Esophagus muscularis mucosa (tissue), 4 donors: Measurements from ENCODE around the gene HEATR5A. TPM values are rescaled to one million over a fixed set of nuclear protein-coding genes. Genes with fewer than 3 reads are reported as not detected.

Experiments
- DNase-seq: peaks from one replicate; pipeline ENCODE4 v3.0.0-alpha.2; 2017; ENCODE audit errors: extremely low spot score
- H3K27ac ChIP-seq, 4 donors: fragments of 200-600 bp; sonication (generic); replicated peaks in 1 of 4; 1 replicate in 3 of 4; 2 replicates in 1 of 4; pipeline ENCODE4 v1.5.1; 2016 to 2019; ENCODE audit warnings: mild to moderate bottlenecking in 1 of 4
- H3K27me3 ChIP-seq, 4 donors: fragments of 200-600 bp; sonication (generic); one replicate each; pipeline versions ENCODE4 v1.5.1 to v1.6.0; 2016 to 2019
- H3K36me3 ChIP-seq, 4 donors: fragments of 200-600 bp; sonication (generic); one replicate each; pipeline ENCODE4 v1.5.1; 2016 to 2019
- H3K4me1 ChIP-seq, 4 donors: fragments of 200-600 bp; sonication (generic); one replicate each; pipeline ENCODE4 v1.5.1; 2016 to 2019
- H3K4me3 ChIP-seq, 4 donors: fragments of 200-600 bp; sonication (generic); 1 replicate in 2 of 4; 2 replicates in 2 of 4; pipeline ENCODE4 v1.5.1; 2016 to 2019; ENCODE audit warnings: mild to moderate bottlenecking in 4 of 4, moderate library complexity in 1 of 4
- H3K9me3 ChIP-seq, 4 donors: fragments of 200-600 bp; sonication (generic); 1 replicate in 3 of 4; 2 replicates in 1 of 4; pipeline ENCODE4 v1.5.1; 2016 to 2019
- EP300 ChIP-seq: sonication (generic); formaldehyde crosslinking; IDR thresholded peaks from one replicate; pipeline ENCODE4 v1.6.1; 2017; ENCODE audit warnings: antibody characterized with exemption
- POLR2A ChIP-seq: fragments of 450-650 bp; IDR thresholded peaks from one replicate; pipeline ENCODE4 v1.6.1; 2017; ENCODE audit warnings: antibody characterized with exemption, moderate library complexity, mild to moderate bottlenecking, low read depth
- POLR2AphosphoS5 ChIP-seq, 2 donors: sonication (generic); formaldehyde crosslinking; IDR thresholded peaks; one replicate each; pipeline ENCODE4 v1.6.1; 2017; ENCODE audit warnings: antibody characterized with exemption in 2 of 2
- WGBS: methylation state at CpG from one replicate; pipeline ENCODE4 v1.1.5; 2018; 5-methylcytosine and 5-hydroxymethylcytosine counted together
- intact Hi-C: fragments of 100-400 bp; cut with DNase I; formaldehyde crosslinking; loops from one replicate; pipeline ENCODE4 v1.15.1; 2023
- total RNA-seq, 4 donors: library from RNA; depleted of rRNA; stranded (reverse); fragments of >200 nt; gene quantifications; one replicate each; pipeline versions ENCODE4 v1.1.0 to v1.2.1, GENCODE V29; 2016
- TF ChIP-seq, protein P1 (sequence below), 3 experiments: fragments of 200-600 bp in 2 of 3; fragments of 450-650 bp in 1 of 3; sonication (generic) in 2 of 3; IDR thresholded peaks; one replicate each; pipeline ENCODE4 v1.5.1; 2017 to 2019; ENCODE audit warnings: antibody characterized with exemption in 3 of 3, mild to moderate bottlenecking in 2 of 3, moderate library complexity in 1 of 3

Gene HEATR5A
- total RNA-seq, 4 donors from 2014 or later = 24.1 to 38.2 (median 28.2) TPM

DNA sequence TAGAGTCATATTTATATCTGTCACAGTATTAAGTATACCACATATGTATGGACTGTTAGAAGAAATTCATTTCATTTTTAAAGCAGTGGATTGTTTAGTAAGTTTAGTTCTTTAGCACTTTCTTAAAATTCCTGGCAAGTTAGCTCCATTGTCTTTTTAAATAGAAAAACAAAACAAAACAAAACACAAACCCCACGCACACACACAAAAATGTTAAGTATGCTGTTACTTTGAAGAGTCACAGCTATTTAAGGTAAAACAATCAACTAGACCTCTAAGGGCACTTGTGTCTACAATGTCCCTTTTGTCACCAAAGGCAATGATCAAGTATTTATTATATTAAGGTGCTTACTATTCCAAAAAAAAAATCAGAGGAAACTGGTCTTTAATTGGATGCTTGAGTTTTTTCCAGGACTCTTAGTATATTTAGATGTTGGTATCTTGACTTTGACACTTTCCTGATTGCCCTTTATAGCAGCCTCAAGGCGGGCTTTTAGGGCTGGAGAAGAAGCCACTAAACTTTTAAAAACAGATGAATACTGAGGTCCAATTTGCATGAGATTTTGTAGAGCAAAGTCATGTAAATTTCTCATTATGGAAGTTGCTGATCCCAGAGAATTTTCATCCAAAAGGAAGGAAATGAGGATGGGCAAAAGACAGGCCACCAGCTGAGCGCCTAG is 127.3 kb downstream of the HEATR5A start:
- intact Hi-C loops = no loop called here
- H3K4me1 ChIP-seq = no peaks in the 10 kb centered on the region

DNA sequence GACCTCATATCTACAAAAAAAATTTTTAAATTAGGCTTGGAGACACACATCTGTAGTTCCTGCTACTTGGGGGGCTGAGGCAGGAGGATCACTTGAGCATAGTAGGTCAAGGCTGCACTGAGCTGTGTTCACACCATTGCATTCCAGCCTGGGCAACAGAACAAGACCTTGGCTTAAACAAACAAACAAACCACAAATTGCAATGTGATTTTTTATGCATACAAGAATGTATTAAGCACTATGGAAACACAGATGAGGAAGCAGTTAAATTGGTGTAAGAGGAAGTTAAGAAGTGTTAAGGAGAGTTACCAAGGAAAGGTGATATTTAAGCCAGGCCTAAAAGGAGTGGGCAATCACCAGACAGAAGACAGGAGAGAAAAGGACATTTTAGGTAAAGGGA is 129.1 kb downstream of the HEATR5A start:
- H3K4me1 ChIP-seq = no peaks in the 10 kb centered on the region
- H3K27ac ChIP-seq = no peak overlapping the region
- no peaks in the 10 kb centered on the region for H3K9me3 ChIP-seq
- intact Hi-C loops = no loop called here
- no peaks in the 10 kb centered on the region for H3K27me3 ChIP-seq
- no peak overlapping the region for H3K4me3 ChIP-seq
- no peak for DNase-seq
- peaks cover 0 to 18% (median 5%) of the 10 kb centered on the region in 4 donors for H3K36me3 ChIP-seq
- no peak for TF ChIP-seq EP300
- TF ChIP-seq, protein P1, sequence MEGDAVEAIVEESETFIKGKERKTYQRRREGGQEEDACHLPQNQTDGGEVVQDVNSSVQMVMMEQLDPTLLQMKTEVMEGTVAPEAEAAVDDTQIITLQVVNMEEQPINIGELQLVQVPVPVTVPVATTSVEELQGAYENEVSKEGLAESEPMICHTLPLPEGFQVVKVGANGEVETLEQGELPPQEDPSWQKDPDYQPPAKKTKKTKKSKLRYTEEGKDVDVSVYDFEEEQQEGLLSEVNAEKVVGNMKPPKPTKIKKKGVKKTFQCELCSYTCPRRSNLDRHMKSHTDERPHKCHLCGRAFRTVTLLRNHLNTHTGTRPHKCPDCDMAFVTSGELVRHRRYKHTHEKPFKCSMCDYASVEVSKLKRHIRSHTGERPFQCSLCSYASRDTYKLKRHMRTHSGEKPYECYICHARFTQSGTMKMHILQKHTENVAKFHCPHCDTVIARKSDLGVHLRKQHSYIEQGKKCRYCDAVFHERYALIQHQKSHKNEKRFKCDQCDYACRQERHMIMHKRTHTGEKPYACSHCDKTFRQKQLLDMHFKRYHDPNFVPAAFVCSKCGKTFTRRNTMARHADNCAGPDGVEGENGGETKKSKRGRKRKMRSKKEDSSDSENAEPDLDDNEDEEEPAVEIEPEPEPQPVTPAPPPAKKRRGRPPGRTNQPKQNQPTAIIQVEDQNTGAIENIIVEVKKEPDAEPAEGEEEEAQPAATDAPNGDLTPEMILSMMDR (IDR thresholded peaks at IDR 0.05) = no peak
- no peak for TF ChIP-seq POLR2AphosphoS5 (IDR thresholded peaks at IDR 0.05)
- TF ChIP-seq POLR2A = no peak

More for the DNA sequence above, 127.3 kb downstream of the HEATR5A start:
- peaks cover 0 to 22% (median 5%) of the 10 kb centered on the region in 4 donors for H3K36me3 ChIP-seq
- TF ChIP-seq POLR2AphosphoS5 (IDR thresholded peaks at IDR 0.05) (no peak), EP300 (no peak)
- DNase-seq = no peak
- no peaks in the 10 kb centered on the region for H3K9me3 ChIP-seq
- no peak overlapping the region for H3K4me3 ChIP-seq
- no peaks in the 10 kb centered on the region for H3K27me3 ChIP-seq
- 89% methylated on average over 3 of the region's 3 CpGs for WGBS
- no peak overlapping the region for H3K27ac ChIP-seq

DNA sequence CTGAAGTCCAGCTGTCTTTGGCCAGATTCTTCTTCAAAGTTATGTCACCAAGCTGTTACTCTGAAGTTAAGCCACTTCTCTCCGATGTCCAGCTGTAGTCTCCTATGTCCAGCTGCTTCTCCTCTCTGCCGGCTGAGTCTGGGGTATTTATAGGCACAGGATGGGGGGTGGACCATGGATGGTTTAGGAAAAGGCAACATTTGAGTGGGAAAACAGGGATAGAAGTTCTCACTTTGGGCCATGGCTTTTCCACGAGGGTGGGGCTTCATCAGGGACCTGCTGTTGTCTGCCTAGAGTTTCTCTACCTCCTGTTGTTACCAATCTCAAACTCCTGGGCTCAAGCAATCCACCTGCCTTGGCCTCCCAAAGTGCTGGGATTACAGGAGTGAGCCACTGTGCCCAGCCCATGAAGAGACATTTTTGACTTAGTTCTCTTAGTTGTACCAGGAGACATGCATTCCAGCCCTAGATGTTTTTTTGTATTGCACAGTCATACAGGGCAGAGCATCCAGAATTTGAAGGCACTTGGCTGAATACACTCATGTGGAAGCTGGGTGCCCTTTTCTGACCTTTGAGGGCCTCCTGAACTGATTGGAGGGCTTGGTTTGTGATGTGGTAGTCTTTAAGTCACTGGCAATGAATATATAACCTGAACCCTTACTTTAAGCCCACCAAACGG is 132.9 kb downstream of the HEATR5A start:
- Histone ChIP-seq H3K27me3 (no peaks in the 10 kb centered on the region), H3K36me3 (peaks cover 0 to 2% (median 0%) of the 10 kb centered on the region in 4 donors), H3K27ac (no peak overlapping the region), H3K4me3 (no peak overlapping the region), H3K4me1 (peaks cover 0 to 7% (median 0%) of the 10 kb centered on the region in 4 donors), H3K9me3 (no peaks in the 10 kb centered on the region)
- TF ChIP-seq POLR2A (no peak), EP300 (no peak)
- TF ChIP-seq, protein P1 (IDR thresholded peaks at IDR 0.05) = no peak
- WGBS = 88% methylated on average over 4 of the region's 4 CpGs
- intact Hi-C loops = no loop called here
- no peak for DNase-seq

DNA sequence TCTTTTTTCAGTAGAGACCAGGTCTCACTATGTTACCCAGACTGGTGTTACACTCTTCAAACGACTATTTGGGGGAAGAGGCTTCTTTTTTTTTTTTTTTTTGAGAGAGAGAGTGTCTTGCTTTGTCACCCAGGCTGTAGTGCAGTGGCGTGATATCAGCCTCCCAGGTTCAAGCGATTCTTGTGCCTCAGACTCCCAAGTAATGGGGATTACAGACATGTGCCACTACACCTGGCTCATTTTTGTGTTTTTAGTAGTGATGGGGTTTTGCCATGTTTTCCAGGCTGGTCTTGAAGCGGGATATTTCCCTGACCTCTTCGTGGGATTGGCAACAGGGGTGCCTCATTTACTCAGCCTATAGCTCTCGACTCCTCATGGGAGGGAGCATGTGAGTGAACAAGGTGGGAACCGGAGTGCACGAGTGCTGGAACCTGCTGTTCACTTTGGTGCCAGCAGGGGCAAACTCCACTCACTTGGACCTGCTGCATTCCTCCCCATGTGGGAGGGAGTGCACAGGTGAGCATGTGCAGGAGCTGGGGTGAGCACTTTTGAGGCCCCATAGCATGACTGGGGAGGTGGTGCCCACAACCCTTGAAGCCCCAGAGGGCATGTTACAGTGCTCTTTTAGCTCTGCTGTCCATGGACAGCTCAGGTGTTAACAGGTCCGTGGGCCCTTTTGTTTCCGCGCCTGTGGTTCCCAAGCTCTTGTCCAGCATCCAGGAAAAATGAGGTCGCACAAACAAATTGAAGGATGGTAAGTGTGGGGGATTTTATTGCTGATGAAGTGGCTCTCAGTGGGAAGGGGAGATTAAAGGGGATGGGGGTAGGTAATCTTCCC is 133.7 kb downstream of the HEATR5A start:
- Histone ChIP-seq H3K36me3 (no peaks in the 10 kb centered on the region), H3K27me3 (no peaks in the 10 kb centered on the region), H3K4me3 (no peak overlapping the region), H3K9me3 (no peaks in the 10 kb centered on the region), H3K4me1 (peaks cover 0 to 7% (median 0%) of the 10 kb centered on the region in 4 donors), H3K27ac (no peak overlapping the region)
- no peak for DNase-seq
- WGBS = 89% methylated on average over 10 of the region's 12 CpGs
- TF ChIP-seq, protein P1 (IDR thresholded peaks at IDR 0.05) = peak in 1 of 3 experiments; percentile 31
- no peak for TF ChIP-seq POLR2AphosphoS5 (IDR thresholded peaks at IDR 0.05)
- intact Hi-C loops = no loop called here

DNA sequence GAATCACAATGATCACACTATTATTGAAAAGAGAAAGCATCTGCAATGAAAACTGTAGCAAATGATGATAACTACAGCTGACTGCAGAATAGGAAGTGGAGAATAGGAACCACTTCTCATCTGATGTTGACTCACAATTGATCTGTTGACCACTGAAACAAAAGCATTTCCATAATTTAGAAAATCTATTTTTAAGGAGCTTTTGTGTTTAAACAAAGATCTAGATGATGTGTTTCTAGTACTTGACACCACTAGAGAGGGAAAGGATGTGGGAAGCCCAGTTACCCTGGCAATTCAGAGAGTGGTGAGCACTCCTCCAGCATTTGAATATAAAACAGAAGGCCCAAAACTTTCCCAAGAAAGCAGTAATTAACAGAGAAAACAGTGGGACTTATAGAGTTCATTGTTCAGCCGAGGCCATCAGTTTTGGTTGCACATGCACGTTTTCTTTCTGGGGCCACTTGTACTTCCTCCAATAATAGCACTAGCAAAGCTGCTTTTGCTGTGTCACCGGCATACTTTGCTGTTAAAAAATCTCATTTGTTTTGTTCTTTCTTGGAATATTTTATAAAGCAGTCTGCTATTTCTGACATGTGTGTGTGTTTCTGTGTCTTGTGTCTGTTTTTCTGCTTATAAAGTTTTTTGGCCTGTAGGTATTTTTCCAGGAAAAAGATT is 136.6 kb downstream of the HEATR5A start:
- Histone ChIP-seq H3K27ac (peak overlapping the region in 1 of 4 donors; percentile 12), H3K4me3 (no peak overlapping the region)
- intact Hi-C loops = no loop called here

More for the DNA sequence above, 136.6 kb downstream of the HEATR5A start:
- Histone ChIP-seq H3K36me3 (no peaks in the 10 kb centered on the region), H3K9me3 (no peaks in the 10 kb centered on the region), H3K4me1 (peaks cover 0 to 7% (median 0%) of the 10 kb centered on the region in 4 donors), H3K27me3 (no peaks in the 10 kb centered on the region)
- WGBS = 62% methylated on average over 3 of the region's 3 CpGs
- TF ChIP-seq, protein P1 (IDR thresholded peaks at IDR 0.05) = no peak
- TF ChIP-seq EP300 (no peak), POLR2A (no peak), POLR2AphosphoS5 (IDR thresholded peaks at IDR 0.05) (no peak)
- peak; percentile 70 for DNase-seq
